ENCODE results near the gene RGS3.

RGS3 gene

GRCh38 chr9:113612216-113612747 lies 148.8 kb downstream of the RGS3 start:
- no peak for TF ChIP-seq CEBPB (IDR thresholded peaks at IDR 0.05)
- TF ChIP-seq CREB1 (IDR thresholded peaks at IDR 0.05; ENCODE audit: low read depth): no peak
- no peak for TF ChIP-seq EP300 (IDR thresholded peaks at IDR 0.05; ENCODE audit: borderline replicate concordance)
- TF ChIP-seq YY1 (IDR thresholded peaks at IDR 0.05; ENCODE audit: low read depth): no peak
- no peak for TF ChIP-seq TEAD4 (IDR thresholded peaks at IDR 0.05)
- TF ChIP-seq, protein P1, sequence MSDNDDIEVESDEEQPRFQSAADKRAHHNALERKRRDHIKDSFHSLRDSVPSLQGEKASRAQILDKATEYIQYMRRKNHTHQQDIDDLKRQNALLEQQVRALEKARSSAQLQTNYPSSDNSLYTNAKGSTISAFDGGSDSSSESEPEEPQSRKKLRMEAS (IDR thresholded peaks at IDR 0.05): no peak
- TF ChIP-seq, protein P2, sequence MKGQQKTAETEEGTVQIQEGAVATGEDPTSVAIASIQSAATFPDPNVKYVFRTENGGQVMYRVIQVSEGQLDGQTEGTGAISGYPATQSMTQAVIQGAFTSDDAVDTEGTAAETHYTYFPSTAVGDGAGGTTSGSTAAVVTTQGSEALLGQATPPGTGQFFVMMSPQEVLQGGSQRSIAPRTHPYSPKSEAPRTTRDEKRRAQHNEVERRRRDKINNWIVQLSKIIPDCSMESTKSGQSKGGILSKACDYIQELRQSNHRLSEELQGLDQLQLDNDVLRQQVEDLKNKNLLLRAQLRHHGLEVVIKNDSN (IDR thresholded peaks at IDR 0.05): no peak
- TF ChIP-seq NFIC (IDR thresholded peaks at IDR 0.05): no peak
- no peak for TF ChIP-seq RAD21 (IDR thresholded peaks at IDR 0.05; ENCODE audit: low read depth)
- no peak for TF ChIP-seq REST (IDR thresholded peaks at IDR 0.05; ENCODE audit: low read depth)
- no peak for TF ChIP-seq ZBTB7A (IDR thresholded peaks at IDR 0.05; ENCODE audit: low read depth)
- no peak for TF ChIP-seq EGR1 (IDR thresholded peaks at IDR 0.05)
- TF ChIP-seq TCF12 (IDR thresholded peaks at IDR 0.05; ENCODE audit: low read depth): no peak
- no peak for TF ChIP-seq FOXM1 (IDR thresholded peaks at IDR 0.05; ENCODE audit: borderline replicate concordance, low read depth)

- TF ChIP-seq TCF12 (IDR thresholded peaks at IDR 0.05; ENCODE audit: low read depth): no peak
- no peak for TF ChIP-seq RAD21 (IDR thresholded peaks at IDR 0.05; ENCODE audit: low read depth)
- TF ChIP-seq CEBPB (IDR thresholded peaks at IDR 0.05): no peak
- TF ChIP-seq EP300 (IDR thresholded peaks at IDR 0.05; ENCODE audit: borderline replicate concordance): no peak
- TF ChIP-seq TEAD4 (IDR thresholded peaks at IDR 0.05): no peak
- no peak for TF ChIP-seq NFIC (IDR thresholded peaks at IDR 0.05)
- TF ChIP-seq TAF1 (IDR thresholded peaks at IDR 0.05; ENCODE audit: low read depth): no peak
- no peak for TF ChIP-seq CREB1 (IDR thresholded peaks at IDR 0.05; ENCODE audit: low read depth)
- TF ChIP-seq, protein P2 (IDR thresholded peaks at IDR 0.05): no peak
- no peak for TF ChIP-seq FOXM1 (IDR thresholded peaks at IDR 0.05; ENCODE audit: borderline replicate concordance, low read depth)
- TF ChIP-seq, protein P1 (IDR thresholded peaks at IDR 0.05): no peak
- no peak for TF ChIP-seq ZBTB7A (IDR thresholded peaks at IDR 0.05; ENCODE audit: low read depth)
- no peak for TF ChIP-seq YY1 (IDR thresholded peaks at IDR 0.05; ENCODE audit: low read depth)
- TF ChIP-seq REST (IDR thresholded peaks at IDR 0.05; ENCODE audit: low read depth): no peak
- no peak for TF ChIP-seq EGR1 (IDR thresholded peaks at IDR 0.05)
Observed at GRCh38 chr9:113612828-113613227, 149.3 kb downstream of the RGS3 start.

DNA sequence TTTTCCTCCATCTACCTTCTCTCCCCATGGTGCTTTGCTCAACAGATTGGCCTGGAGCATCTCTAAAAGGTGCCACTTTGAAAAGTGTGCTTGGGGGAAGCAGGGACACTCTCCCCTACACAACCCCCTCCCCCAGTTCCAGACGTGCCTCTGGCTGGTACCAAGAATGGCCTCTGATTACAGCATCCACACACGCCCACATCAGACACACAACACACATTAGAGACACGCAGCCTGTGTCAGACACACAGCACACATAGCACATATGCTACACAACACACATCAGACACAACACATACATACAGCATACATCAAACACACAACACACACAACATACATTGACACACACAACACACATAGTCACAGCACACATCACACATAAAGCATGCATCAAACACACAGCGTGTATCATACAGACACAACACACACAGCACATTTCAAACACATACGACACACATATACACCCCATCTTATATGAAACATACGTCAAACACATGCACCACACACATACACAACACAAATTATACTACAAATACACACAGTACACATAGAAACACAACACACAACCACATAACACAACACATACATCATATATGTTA lies 150.4 kb downstream of the RGS3 start:
- no peak for TF ChIP-seq RAD21 (IDR thresholded peaks at IDR 0.05; ENCODE audit: low read depth)
- no peak for TF ChIP-seq YY1 (IDR thresholded peaks at IDR 0.05; ENCODE audit: low read depth)
- TF ChIP-seq CEBPB (IDR thresholded peaks at IDR 0.05): no peak

GRCh38 chr9:113614843-113615648 lies 151.5 kb downstream of the RGS3 start:
- TF ChIP-seq, protein P2 (IDR thresholded peaks at IDR 0.05): no peak
- TF ChIP-seq YY1 (IDR thresholded peaks at IDR 0.05; ENCODE audit: low read depth) (no peak), EP300 (IDR thresholded peaks at IDR 0.05; ENCODE audit: borderline replicate concordance) (no peak), RAD21 (IDR thresholded peaks at IDR 0.05; ENCODE audit: low read depth) (no peak), EGR1 (IDR thresholded peaks at IDR 0.05) (peak; percentile 52; the same call in 1 of the 2 replicates), TCF12 (IDR thresholded peaks at IDR 0.05; ENCODE audit: low read depth) (no peak), FOXM1 (IDR thresholded peaks at IDR 0.05; ENCODE audit: borderline replicate concordance, low read depth) (no peak), REST (IDR thresholded peaks at IDR 0.05; ENCODE audit: low read depth) (no peak)
- TF ChIP-seq, protein P1 (IDR thresholded peaks at IDR 0.05): no peak

Measured in Ishikawa (cell line).